ENCODE measurements around the gene MAL.
"Not testable (repeated sequence)": the region's sequence is repeated elsewhere in the genome, so short reads cannot be mapped to it uniquely, and the experiment has no call there.

The MAL gene

GRCh38 chr2:95037384-95037839 is 11.9 kb downstream of the MAL start:
- DNase-seq (ENCODE audit: low read depth): no peak
- no peak overlapping the region for H3K4me3 ChIP-seq (ENCODE audit: low read depth, low read length)
- no peak for TF ChIP-seq CTCF (conservative IDR thresholded peaks at IDR 0.05; ENCODE audit: low read depth, low read length)

GRCh38 chr2:95037841-95038585 is 12.5 kb downstream of the MAL start:
- not testable (repeated sequence) for H3K4me3 ChIP-seq (ENCODE audit: low read depth, low read length); DNase-seq (ENCODE audit: low read depth)

- no peak for DNase-seq (ENCODE audit: low read depth)
- H3K4me3 ChIP-seq (ENCODE audit: low read depth, low read length): no peak overlapping the region
- TF ChIP-seq CTCF (conservative IDR thresholded peaks at IDR 0.05; ENCODE audit: low read depth, low read length): no peak
Observed at GRCh38 chr2:95038635-95039298, 13.3 kb downstream of the MAL start.

- no peak overlapping the region for H3K4me3 ChIP-seq (ENCODE audit: low read depth, low read length)
- no peak for TF ChIP-seq CTCF (conservative IDR thresholded peaks at IDR 0.05; ENCODE audit: low read depth, low read length)
- DNase-seq (ENCODE audit: low read depth): no peak
Observed at GRCh38 chr2:95039363-95039762, 13.9 kb downstream of the MAL start.

GRCh38 chr2:95039978-95040377 is 14.5 kb downstream of the MAL start:
- no peak overlapping the region for H3K4me3 ChIP-seq (ENCODE audit: low read depth, low read length)
- TF ChIP-seq CTCF (conservative IDR thresholded peaks at IDR 0.05; ENCODE audit: low read depth, low read length): no peak
- DNase-seq (ENCODE audit: low read depth): no peak

GRCh38 chr2:95040426-95040825 is 14.9 kb downstream of the MAL start:
- TF ChIP-seq CTCF (conservative IDR thresholded peaks at IDR 0.05; ENCODE audit: low read depth, low read length): no peak
- no peak for DNase-seq (ENCODE audit: low read depth)
- H3K4me3 ChIP-seq (ENCODE audit: low read depth, low read length): no peak overlapping the region

- TF ChIP-seq CTCF (conservative IDR thresholded peaks at IDR 0.05; ENCODE audit: low read depth, low read length): no peak
- no peak overlapping the region for H3K4me3 ChIP-seq (ENCODE audit: low read depth, low read length)
- no peak for DNase-seq (ENCODE audit: low read depth)
Observed at GRCh38 chr2:95041060-95041823, 15.7 kb downstream of the MAL start.

All from choroid plexus epithelial cell (primary cell).